ENCODE data around the gene ABCG1. TPM values are rescaled to one million over a fixed set of nuclear protein-coding genes. Genes with fewer than 3 reads are reported as not detected.

ABCG1 gene
- total RNA-seq, 2 donors from 2014 or later: 15.4 to 24.4 TPM

- no peaks in the 10 kb centered on the region for H3K9me3 Mint-ChIP-seq
- DNase-seq (ENCODE audit: low spot score in 2 of 2) (peak; percentile 77 to 81), ATAC-seq (peak; percentile 47 to 65)
- peak overlapping the region; percentile 86 to 93 for H3K27ac Mint-ChIP-seq
- peaks cover 5 to 16% of the 10 kb centered on the region in 2 donors for H3K36me3 Mint-ChIP-seq
These were observed 15.7 kb downstream of the ABCG1 start for GRCh38 chr21:42234464-42235241.

GRCh38 chr21:42235593-42235992, 16.7 kb downstream of the ABCG1 start:
- no peak for DNase-seq (ENCODE audit: low spot score in 2 of 2)
- H3K9me3 Mint-ChIP-seq: no peaks in the 10 kb centered on the region

DNA sequence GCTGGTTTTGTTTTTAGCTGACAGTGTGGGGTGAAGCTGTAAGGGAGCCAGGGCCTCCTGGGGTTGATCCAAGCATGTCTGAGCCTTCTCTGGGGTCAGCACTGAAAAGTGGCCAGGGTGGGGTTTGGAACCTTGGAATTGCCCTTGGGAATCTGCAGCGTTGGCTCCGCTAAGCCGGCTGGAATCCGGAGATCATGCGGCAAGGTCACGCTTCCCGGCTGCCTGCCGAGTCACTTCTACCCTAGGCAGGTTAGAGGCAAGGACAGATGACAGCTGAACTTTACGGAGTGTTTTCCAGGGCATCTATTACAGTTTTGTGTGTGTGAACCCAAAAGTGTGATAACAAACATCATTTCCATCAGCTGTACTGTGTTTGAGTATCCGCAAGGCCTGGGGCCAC, 17.1 kb downstream of the ABCG1 start:
- H3K9me3 Mint-ChIP-seq: no peaks in the 10 kb centered on the region
- peak overlapping the region; percentile 86 to 91 for H3K27ac Mint-ChIP-seq
- peaks cover 5 to 7% of the 10 kb centered on the region in 2 donors for H3K36me3 Mint-ChIP-seq
- DNase-seq (ENCODE audit: low spot score in 2 of 2) (no peak), ATAC-seq (no peak)

More at GRCh38 chr21:42235593-42235992, 16.7 kb downstream of the ABCG1 start:
- Mint-ChIP-seq H3K27ac (peak overlapping the region; percentile 86 to 91), H3K36me3 (peaks cover 5 to 8% of the 10 kb centered on the region in 2 donors)
- no peak for ATAC-seq

DNA sequence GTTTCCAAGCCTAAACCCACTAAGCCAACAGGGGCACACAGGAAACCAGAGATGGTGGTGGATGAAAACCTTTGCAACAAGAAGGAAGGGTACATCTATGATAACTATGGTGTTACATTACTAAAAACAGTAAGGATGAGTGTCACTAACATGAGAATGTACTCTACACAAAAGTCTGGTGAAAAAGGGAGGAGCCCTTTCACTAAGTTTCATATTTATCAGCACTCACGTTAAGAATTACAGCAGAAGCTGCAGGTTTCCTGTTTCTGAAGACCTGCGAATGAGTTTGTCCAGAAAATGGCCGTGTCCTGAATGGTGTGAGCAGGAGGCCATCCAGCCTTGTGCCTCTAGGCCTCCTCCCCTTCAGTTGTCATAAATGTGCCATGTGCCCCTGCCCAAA, 17.8 kb downstream of the ABCG1 start:
- Mint-ChIP-seq H3K36me3 (peaks cover 5 to 7% of the 10 kb centered on the region in 2 donors), H3K27ac (peak overlapping the region; percentile 86 to 94), H3K9me3 (no peaks in the 10 kb centered on the region)
- no peak for DNase-seq (ENCODE audit: low spot score in 2 of 2)
- ATAC-seq: peak; percentile 5 to 39

DNA sequence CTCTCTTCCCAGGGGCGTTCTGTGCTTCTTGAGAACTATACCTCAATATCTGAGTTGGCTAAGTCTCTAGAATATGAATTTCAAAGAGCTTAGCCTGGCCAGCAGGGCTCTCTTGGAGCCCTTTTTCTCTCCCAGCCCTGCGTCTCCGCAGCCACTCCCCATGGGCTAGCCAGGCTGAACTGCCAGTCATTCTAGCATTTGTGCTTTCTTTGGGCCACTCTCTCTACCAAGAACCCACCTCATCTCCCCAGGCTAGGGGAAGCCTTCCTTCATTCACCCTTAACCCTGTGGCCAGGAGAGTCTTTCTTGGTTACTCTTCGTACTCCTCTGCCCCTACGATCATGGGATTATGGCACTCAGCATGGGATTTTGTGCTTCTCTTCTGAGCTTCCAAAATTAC, 18.2 kb downstream of the ABCG1 start:
- peaks cover 5 to 7% of the 10 kb centered on the region in 2 donors for H3K36me3 Mint-ChIP-seq
- no peaks in the 10 kb centered on the region for H3K9me3 Mint-ChIP-seq
- no peak for ATAC-seq
- H3K27ac Mint-ChIP-seq: peak overlapping the region; percentile 86 to 94
- DNase-seq (ENCODE audit: low spot score in 2 of 2): no peak

GRCh38 chr21:42237577-42237976, 18.6 kb downstream of the ABCG1 start:
- no peaks in the 10 kb centered on the region for H3K9me3 Mint-ChIP-seq
- peak overlapping the region; percentile 86 to 94 for H3K27ac Mint-ChIP-seq
- ATAC-seq (peak; percentile 42 to 62), DNase-seq (ENCODE audit: low spot score in 2 of 2) (peak; percentile 37 to 76)
- H3K36me3 Mint-ChIP-seq: peaks cover 3% of the 10 kb centered on the region in 2 donors

GRCh38 chr21:42238185-42238934, 19.4 kb downstream of the ABCG1 start:
- DNase-seq (ENCODE audit: low spot score in 2 of 2): peak in 1 of 2 donors; percentile 26
- peak overlapping the region; percentile 86 to 94 for H3K27ac Mint-ChIP-seq
- no peaks in the 10 kb centered on the region for H3K9me3 Mint-ChIP-seq
- H3K36me3 Mint-ChIP-seq: no peaks in the 10 kb centered on the region
- ATAC-seq: peak; percentile 26 to 42

DNA sequence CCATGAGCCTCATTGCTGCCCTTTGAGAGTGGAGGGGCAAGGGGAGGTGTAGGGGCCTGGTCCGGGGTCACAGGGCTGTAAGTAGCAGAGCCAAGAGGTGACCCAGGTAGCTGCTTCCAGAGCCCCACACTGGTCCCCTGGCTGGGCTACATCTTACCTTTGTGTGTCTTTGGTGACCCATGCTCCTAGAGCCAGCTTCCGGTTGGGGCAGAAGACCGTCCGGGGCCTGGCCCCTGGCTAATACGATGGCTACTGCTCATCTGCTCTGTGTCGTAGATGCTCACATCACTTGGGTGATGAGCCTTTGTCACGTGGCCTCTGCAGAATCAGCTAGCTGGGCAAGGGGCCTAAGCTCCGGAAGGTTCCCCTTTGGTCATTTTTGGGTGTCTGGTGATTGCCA, 20.6 kb downstream of the ABCG1 start:
- H3K36me3 Mint-ChIP-seq: no peaks in the 10 kb centered on the region
- DNase-seq (ENCODE audit: low spot score in 2 of 2): no peak
- ATAC-seq: no peak
- H3K9me3 Mint-ChIP-seq: no peaks in the 10 kb centered on the region
- H3K27ac Mint-ChIP-seq: no peak overlapping the region

DNA sequence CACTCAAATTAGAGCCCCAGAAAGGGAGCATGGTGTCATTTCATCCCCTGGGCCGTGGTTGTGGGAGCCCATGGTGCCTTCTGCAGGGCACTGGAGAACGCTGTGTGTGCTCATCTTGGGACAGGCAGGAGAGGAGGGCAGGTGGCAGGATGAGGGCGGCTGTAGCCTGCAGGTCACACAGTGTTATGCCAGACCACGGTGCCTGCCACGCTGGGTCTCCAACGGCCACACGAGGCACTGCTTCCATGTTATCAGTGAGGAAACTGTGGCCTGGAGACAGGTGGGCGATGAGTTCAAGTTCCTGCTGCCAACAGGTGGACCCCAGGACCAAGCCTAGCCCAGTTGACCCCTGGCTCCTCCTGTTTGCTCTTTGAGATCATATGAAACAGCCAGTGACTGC, 21.0 kb downstream of the ABCG1 start:
- Mint-ChIP-seq H3K9me3 (no peaks in the 10 kb centered on the region), H3K27ac (no peak overlapping the region), H3K36me3 (no peaks in the 10 kb centered on the region)
- DNase-seq (ENCODE audit: low spot score in 2 of 2) (no peak), ATAC-seq (no peak)

DNA sequence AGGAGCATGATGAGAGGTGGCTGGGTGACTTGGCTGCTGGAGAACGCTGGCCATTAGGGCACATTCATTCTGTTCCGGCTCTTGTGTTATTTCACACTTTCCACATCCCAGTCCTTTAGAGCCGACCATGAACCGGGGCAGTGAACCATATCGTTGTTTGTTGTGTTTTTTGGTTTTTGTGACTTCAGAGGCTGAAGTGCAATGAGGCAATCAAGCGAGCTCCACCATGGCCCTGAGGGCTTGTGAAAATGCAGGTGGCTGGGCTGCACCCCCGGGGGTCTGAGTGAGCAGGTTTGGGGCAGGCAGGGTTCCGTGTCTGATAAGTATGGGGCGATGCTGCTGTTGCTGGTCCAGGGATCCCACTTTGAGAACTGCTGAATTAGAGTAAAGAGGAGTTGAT, 23.7 kb downstream of the ABCG1 start:
- Mint-ChIP-seq H3K9me3 (no peaks in the 10 kb centered on the region), H3K36me3 (peaks cover 0 to 4% of the 10 kb centered on the region in 2 donors), H3K27ac (no peak overlapping the region)
- no peak for ATAC-seq
- no peak for DNase-seq (ENCODE audit: low spot score in 2 of 2)

DNA sequence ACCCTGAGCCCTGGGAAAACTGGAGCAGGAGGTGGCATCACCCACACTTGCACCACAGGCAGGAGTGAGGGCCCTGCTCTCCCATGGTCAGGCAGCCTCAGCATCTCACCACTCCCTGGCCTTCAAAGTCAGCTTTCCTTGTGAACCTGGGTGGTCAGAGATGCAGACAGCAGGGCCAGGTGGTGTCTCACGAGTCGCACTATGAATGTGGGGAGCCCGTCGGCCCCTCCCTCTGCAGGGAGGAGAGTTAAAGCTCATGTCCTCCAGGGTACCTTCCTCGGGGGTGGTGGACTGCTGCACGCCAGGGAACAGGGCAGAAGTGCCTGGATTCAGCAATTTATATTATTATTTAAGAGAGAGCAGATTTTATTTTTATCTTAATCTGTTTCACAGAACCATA, 24.1 kb downstream of the ABCG1 start:
- DNase-seq (ENCODE audit: low spot score in 2 of 2) (no peak), ATAC-seq (no peak)
- H3K9me3 Mint-ChIP-seq: no peaks in the 10 kb centered on the region
- H3K27ac Mint-ChIP-seq: no peak overlapping the region
- H3K36me3 Mint-ChIP-seq: peaks cover 0 to 8% of the 10 kb centered on the region in 2 donors

DNA sequence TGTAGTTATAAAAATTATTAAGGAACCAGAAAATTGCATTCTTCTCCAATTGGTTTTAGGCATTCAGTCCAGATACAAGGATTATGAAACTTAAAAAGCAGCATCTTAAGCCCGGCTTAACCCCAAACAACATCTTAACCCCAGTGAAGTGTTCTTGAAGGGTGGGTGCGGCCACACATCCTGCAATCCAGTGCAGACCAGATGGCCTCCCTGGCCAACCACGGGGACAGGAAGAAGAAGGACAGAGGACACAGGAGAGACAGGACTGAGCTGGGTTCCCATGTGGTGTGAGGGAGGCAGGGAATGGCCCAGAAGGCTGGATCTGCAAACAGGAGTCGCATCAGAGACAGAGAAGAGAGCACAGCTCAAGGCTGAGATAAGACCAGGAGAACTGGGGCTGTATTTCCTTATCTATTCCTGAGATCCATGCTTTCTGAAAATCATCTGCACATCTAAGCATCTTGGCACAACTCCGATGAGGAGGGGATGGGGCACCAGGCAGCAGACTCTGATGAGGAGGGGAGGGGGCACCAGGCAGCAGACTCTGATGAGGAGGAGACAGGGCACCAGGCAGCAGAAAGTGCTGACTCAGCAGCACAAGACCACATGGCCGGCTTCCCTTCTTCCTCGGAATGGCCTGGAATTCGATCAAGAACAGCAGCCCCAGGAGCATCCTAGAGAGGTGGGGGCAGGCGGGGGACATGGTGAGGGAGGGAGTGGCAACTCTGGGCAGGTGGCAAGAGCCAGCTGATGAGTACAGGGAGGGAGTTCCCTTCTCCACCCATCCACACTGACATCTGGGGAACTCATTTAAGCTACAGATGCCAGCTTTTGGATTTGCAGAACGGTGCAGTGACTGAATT, 26.6 kb downstream of the ABCG1 start:
- Mint-ChIP-seq H3K27ac (no peak overlapping the region), H3K9me3 (no peaks in the 10 kb centered on the region), H3K36me3 (peaks cover 0 to 12% of the 10 kb centered on the region in 2 donors)
- no peak for ATAC-seq
- no peak for DNase-seq (ENCODE audit: low spot score in 2 of 2)

DNA sequence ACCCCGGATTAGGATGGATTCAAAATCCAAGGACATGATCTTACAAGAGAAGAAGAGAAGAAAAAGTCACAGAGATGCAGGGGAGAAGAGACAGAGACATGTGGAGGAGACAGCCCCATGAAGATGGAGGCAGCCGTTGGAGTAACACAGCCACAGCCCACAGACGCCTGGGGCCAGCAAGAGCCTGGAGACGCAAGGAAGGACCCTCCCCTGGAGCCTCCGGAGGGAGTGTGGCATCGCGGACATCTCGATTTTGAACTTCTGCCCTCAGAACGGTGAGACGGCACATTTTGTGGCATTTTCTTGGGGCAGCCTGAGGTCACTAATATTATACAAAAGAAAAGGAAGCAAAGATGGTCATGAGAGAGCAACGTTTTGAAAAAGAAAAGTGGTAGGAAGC, 28.8 kb downstream of the ABCG1 start:
- peaks cover 0 to 12% of the 10 kb centered on the region in 2 donors for H3K36me3 Mint-ChIP-seq
- H3K9me3 Mint-ChIP-seq: no peaks in the 10 kb centered on the region
- ATAC-seq (no peak), DNase-seq (ENCODE audit: low spot score in 2 of 2) (no peak)
- no peak overlapping the region for H3K27ac Mint-ChIP-seq

DNA sequence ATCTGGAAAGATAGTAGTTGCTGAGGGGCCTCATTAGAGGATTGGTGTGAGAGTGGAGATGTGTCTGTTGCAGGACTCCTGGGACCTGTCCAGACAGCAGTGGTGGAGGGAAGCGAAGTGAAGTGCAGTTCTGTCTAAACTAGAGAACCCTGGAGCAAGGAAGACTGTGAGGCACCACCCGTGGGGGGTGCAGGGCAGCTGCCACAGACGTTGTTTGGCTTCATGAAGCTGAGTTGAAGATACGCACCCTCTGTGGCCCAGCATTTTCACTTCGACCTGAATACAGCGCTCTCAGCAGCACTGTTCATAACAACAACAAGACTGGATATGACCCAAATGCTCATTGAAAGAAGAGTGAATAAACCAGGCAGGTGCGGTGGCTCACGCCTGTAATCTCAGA, 29.3 kb downstream of the ABCG1 start:
- ATAC-seq (no peak), DNase-seq (ENCODE audit: low spot score in 2 of 2) (no peak)
- Mint-ChIP-seq H3K9me3 (no peaks in the 10 kb centered on the region), H3K36me3 (peaks cover 0 to 12% of the 10 kb centered on the region in 2 donors), H3K27ac (no peak overlapping the region)

DNA sequence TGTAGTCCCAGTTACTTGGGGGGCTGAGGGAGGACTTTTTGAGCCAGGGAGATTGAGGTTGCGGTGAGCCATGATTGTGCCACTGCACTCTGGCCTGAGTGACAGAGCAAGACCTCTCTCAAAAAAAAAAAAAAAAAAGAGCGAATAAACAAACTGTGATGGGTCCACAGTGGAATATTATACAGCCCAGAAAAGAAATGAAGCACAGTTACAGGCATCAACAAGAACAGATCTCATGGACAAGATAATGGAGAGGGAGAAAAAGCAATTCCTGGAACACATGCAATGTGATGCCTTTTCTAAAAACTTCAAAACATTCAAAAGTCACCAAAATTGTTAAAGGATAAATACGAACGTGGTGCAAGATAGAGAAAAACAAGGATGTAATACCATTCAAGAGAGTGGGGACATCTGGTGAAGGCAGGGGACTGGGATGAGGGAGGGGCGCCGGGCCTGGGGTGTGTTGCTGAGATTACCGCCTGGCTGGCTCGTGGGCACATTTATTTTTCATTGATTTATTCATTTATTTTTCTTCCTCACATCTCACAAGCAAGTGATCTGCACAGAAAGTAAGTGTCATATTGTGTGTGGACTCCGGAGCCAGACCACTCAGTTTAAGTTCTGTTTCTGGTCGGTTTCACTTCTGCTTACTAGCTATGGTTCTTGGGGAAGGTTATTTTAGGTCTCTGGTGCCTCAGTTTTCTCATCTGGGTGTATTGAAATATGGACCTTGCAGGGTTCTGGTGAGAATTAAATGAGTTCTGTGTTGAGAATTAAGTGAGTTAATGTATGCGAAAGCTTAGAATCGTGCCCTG, 30.1 kb downstream of the ABCG1 start:
- DNase-seq (ENCODE audit: low spot score in 2 of 2) (no peak), ATAC-seq (no peak)
- H3K27ac Mint-ChIP-seq: peak overlapping the region in 1 of 2 donors; percentile 21
- no peaks in the 10 kb centered on the region for H3K9me3 Mint-ChIP-seq
- peaks cover 0 to 12% of the 10 kb centered on the region in 2 donors for H3K36me3 Mint-ChIP-seq
